TTC549 (cell line): Measurements from ENCODE around the gene ZNF516.

Experiments
- FAIRE-seq: peaks from 2 replicates; lab custom pipeline; 2012; peaks lifted over from hg19 to GRCh38; lab: Jason Lieb, UNC

Gene ZNF516

GRCh38 chr18:76453932-76454331 lies 41.1 kb downstream of the ZNF516 start:
- FAIRE-seq: no peak

DNA sequence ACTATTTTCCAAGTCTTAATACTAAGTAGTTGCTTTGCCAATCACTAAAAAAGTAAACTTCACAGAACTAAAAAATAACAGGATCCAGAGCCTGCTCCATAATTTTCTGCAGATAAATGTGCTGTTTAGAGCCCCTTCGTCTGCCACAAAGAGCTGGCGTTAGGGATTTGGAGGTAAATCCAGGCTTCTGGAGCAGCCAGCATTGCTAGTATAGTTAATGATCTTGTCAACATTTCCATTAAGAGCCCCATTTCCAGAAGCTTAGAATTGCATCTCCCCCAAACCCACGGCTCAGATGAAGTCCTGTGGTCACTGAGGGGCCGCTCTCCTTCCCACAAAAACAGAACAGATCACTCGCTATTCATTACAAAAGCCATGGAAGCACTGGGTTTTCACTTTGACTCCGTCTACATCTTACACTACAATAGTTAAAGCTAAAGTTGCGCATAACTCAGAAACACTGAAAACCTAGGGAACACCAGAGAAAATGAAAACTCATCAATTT lies 41.9 kb downstream of the ZNF516 start:
- no peak for FAIRE-seq

GRCh38 chr18:76452357-76452756 lies 42.7 kb downstream of the ZNF516 start:
- FAIRE-seq: no peak

- no peak for FAIRE-seq
Measured at GRCh38 chr18:76451396-76452331, 43.4 kb downstream of the ZNF516 start.

DNA sequence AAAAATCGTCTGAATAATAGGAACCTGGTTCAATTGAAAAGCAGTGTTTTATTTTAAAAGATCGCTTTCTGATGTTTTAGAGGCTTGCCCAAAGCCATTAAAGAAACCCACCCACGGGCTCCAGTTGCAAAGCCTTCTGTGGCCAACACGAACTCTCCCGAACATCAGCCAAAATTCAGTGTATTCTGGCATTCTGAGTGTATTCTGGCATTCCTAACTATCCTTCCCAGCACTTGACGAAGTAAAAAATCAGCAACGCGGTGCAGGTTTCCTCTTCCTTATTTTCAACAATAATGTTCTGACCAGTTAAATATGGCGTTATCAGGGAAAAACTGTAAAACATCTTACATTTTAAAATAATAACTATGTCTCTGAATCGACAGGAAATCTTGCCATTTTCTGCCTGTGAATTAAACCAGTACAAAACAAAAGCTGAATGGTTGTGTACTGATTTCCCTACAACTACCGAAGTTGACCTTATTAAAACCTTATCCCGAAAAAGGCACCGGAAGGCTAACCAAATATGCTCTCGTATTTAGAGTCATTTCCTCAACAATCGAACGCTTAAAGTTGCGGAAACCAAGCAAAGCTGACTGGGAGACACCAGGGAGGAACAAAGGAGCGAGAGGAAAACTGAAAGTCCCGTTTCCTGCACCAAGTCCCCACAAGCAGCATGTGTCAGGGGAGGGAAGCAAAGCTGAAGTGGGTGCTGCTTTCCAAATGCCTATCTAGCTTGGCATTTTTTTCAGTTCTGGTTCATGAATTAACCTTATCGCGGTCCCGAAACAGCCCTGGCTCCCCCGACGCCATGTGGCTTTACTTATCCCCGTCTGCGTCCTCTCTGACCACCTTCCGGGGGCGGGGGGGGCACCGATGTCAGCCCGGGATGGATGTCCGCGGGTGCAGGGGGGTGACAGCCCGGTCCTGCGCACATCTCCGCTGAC lies 44.3 kb downstream of the ZNF516 start:
- FAIRE-seq: no peak

DNA sequence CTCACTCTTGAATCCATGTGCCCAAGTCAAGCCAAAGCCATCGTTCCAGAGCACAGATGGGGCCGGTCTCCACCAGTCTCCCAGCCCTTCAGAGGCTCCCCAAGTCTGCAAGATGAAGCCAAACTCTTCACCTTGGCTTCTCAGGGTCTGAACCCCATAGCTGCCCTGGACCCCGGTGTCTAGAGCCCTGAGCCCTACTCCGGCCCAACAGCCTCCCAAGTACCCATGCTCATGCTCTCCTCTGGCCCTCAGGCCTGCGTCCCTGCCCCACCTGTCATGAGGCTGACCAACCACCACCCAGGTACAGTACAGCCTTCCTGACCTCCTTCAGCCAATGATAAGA lies 46.0 kb downstream of the ZNF516 start:
- no peak for FAIRE-seq

DNA sequence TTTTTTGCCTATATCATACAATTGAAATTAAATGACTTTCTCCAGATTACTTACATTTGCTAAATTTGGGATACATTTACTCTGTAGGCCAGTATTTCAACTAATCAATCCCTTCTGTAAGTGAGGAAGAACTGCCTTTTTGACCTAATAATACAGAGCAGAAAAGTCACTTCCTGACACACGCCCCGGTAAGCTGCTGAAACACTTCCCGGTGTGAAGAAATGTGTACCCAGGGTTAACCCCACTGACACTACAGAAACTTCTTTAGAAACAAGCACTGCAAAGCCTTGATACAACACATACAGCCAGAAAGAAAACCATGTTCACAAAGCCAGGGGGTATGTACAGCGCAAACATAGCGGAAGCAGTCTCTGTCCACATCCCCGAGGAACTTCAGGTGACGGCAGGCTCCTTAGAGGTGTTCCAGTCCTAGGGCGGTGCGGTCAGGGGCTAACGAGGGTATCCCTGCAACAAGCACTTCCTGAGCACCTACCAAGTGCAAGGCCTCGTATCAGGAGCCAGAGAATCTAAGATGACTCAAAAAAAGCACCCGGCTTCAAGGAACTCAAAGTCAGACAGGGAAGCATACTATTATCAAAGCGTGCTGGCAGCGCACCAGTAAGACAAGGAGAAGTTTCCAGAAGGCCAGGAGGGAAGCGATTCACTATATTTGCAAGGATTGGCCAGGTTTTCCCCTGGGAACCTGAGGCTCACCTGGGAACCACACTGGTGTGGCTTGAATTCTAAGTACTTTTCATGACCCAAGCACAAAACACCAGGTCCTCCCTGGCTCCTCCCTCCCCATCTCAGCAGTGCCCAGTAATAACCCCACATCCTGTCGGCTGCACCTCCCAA lies 46.6 kb downstream of the ZNF516 start:
- no peak for FAIRE-seq

DNA sequence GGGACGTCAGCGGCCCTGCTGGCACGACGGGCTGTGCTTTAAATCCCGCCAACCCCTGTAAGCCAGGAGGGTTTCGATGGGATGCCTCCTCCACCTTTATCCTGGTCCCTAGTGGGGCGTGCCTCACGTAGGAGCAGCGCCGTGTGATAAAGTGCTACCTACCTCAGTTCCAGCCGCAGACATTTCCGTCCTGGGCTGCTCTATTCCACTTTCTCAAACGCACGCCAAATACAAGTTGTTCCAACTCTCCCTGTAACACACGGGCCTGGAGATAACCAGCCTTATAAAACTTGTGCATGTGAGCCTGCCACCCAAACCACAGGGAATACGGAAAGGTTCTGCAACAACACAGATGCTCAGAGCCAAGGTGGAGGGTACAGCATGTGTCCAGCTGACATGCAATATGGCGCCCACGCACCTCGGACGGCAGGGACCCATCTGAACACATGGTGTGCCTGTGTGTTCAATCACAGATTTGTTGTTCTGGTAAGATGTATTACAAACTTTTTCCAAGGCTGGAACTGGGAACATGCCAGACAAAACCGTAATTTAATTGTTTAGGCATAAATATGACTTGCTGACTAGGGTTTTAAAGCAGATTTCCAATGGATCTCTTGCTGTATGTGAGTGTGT lies 47.7 kb downstream of the ZNF516 start:
- FAIRE-seq: no peak

GRCh38 chr18:76446321-76447257 lies 48.5 kb downstream of the ZNF516 start:
- no peak for FAIRE-seq

DNA sequence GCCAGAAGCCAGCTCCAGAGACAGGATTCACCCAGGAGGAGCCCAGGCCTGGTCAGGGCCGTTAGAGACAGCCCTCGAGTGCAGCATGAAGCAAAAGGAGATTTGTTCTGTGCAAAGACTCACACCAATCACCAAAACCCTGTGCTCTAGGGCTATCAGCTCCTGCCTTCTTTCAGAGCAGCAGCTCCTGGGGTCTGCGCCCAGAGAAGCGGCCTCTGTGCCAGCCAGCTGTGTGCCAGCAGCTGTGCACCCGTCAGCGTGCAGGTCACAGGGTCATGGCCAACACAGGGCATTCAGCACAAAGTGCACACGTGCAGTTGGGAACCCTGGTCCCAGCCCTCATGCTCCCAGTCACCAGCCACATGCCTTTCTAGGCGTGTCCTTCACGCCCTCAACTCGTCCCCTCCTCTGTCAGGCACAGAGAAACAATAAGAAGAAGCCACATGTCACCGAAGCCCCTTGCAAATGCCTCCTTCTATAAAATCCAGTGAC lies 49.3 kb downstream of the ZNF516 start:
- no peak for FAIRE-seq

DNA sequence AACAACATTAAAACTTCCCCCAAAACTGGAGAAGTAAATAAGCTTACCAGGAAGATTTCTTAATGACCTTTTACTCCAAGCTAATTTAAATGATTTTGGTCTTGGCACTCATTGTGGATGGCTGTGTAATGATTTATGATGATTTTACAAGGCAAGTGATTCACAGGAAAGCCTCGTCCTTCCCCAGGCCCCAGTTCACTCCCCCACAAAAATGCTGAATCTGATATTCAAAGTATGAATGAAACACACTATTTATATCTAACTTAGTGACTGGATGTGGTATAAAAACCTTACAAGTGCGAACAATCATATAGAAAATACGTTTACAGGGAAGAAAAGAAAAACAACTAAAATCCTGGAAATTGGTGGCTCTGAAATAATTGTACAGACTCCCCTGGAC lies 49.8 kb downstream of the ZNF516 start:
- no peak for FAIRE-seq

DNA sequence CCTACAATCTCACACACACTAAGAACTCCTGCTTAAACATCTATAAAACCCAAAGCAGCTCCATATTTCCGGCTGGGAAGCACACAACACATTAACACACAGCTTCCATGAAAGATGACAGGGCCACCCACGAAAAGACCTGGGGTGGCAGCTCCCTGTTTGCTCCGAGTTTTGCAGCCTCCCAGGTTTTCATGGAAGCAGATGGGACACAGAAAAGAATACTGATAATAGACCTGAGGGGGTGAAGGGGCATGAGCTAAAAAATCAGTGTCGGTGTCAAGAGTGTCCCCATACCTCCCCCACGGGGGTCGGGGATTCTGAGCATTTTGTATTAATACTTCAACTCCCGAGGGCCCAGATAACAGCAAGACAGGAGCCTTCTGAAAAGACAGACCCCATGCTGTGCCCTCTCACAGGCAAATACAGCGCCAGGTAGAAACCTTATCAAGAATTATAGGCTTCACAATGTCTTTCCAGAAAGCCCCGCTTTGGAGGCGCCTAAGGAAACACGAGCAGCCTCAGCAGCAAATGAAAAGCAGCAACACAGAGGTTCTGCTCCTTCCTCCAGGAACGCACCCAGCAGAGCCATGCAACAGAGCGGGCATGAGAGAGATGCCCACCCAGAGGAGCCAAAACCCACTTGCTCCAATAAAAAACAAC lies 50.5 kb downstream of the ZNF516 start:
- FAIRE-seq: no peak

DNA sequence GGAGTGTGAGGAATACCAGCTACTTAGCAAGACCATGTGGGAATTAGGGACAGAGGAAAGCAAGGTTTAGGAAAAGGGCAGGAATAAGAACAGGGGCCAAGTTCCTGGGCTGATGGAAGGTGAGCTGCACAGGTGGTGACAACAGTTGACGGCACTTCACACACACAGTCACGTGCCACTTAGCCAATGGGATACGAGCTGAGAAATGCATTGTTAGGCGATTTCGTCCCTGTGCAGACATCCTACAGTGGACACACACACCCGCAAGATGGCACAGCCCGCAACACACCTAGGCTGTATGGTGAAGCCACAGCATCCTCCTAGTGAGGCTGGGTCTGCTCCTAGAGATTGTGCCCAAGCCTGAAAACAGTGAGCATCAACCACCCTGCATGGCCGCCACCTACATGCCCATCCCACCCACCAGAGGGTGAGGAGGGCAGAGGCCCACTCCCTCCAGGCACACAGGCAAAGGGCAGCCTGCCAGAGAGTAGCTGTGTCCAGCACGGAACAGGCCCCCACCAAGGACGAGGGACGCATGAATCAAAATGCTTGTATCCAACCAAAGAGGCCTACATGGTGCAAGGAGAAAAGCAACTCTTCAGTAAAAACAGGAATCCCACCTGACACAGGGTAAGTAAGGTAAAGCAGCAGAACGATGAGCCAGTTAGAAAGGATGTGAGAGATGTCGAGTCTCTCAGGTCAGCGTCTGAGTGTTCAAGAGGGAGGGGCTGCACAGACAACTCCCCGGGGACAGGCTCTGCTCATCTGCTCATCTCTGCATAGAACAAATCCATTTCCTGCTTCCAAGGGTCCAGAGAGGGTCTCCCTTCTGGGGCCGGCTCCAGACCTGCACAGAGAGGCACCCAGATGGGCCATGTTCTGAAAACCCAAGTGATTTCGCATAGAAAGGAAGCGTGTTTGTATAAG lies 51.3 kb downstream of the ZNF516 start:
- no peak for FAIRE-seq

DNA sequence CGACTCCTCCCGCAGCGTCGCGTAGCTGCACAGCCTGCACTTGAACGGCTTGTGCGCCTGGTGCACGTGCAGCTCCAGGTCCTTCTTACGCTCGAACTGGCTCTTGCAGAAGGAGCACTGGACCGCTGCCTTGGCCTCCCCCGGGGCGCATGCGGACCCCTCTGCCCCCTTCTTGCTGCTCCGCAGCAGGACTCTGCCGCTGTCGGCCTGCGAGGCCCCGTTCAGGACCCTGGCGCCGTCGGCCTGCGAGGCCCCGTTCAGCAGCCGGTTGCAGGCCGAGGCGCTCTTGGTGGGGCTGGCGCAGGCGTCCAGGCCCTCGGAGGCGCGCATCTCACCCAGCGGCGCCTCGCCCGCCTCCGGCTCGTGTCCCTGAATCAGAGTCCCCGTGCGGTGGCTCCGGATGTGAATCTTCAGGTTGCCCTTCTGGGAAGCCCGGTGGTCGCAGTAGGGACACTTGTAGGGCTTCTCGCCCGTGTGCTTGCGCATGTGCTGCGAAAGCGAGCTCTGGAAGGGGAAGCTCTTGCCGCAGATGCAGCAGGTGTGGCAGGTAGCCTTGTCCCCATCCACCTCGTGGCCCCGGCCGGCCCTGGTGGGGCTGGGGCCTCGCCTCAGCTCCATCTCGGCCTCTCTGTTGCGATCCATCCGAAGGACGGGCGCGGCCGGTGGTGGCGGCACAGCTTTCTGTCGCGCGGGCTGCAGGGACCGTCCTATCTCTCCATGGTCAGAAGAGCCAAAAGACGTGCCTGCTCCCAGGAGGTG lies 52.5 kb downstream of the ZNF516 start:
- FAIRE-seq: no peak

DNA sequence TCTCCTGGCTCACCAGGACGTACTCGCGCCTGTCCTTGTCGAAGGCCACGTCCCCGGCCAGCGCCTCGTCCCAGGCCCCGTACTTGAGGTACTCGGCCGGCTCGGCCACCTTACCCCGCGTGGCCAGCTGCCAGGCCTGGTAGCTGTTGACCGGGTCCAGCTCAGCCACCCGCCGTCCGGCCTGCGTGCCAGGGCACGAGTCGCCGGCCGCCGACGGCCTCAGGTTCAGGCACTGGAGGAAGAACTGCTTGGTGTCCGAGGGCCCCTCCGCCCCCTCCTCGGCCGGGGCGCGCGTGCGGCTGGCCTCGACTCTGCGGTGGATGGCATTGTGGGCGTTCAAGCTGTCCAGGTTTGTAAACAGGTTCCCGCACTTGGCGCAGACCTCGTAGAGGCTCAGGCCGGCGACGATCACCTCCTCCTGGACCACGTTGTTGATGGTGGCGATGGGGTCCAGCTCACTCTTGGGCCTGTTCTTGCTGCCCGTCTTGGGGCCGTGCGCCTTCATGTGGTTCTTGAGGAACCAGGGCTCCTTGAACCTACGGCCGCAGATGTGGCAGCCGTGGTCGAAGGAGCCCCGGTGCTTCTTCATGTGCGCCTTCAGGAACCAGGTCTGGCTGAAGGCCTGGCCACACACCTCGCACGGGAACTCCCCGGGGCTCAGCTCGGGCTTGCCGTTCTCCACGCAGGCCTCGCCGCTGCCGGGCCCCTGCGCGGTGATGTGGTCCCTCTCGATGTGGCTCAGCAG lies 53.2 kb downstream of the ZNF516 start:
- no peak for FAIRE-seq

GRCh38 chr18:76441002-76441667 lies 53.9 kb downstream of the ZNF516 start:
- no peak for FAIRE-seq
